ENCODE measurements around the gene MTHFD1L. TPM values are rescaled to one million over a fixed set of nuclear protein-coding genes. Genes with fewer than 3 reads are reported as not detected.

MTHFD1L gene
- total RNA-seq, 2 donors from 2014 or later: 58.0 to 107 TPM

GRCh38 chr6:151063842-151064647, 198.5 kb downstream of the MTHFD1L start:
- Mint-ChIP-seq H3K4me1 (no peaks in the 10 kb centered on the region), H3K4me3 (no peak overlapping the region), H3K9me3 (no peaks in the 10 kb centered on the region)

GRCh38 chr6:151065027-151065815, 199.7 kb downstream of the MTHFD1L start:
- no peak for ATAC-seq (replicated peaks)
- Mint-ChIP-seq H3K27ac (no peak overlapping the region), H3K36me3 (ENCODE audit: low read depth) (peaks cover 46% of the 10 kb centered on the region), H3K9me3 (no peaks in the 10 kb centered on the region), H3K27me3 (no peaks in the 10 kb centered on the region), H3K4me3 (no peak overlapping the region), H3K4me1 (no peaks in the 10 kb centered on the region)

More at GRCh38 chr6:151063842-151064647, 198.5 kb downstream of the MTHFD1L start:
- Mint-ChIP-seq H3K36me3 (ENCODE audit: low read depth) (peaks cover 40% of the 10 kb centered on the region), H3K27me3 (no peaks in the 10 kb centered on the region), H3K27ac (no peak overlapping the region)
- ATAC-seq (replicated peaks): no peak

GRCh38 chr6:151067684-151068596, 202.4 kb downstream of the MTHFD1L start:
- peaks cover 3% of the 10 kb centered on the region for H3K9me3 Mint-ChIP-seq
- no peak overlapping the region for H3K27ac Mint-ChIP-seq
- peaks cover 51% of the 10 kb centered on the region for H3K36me3 Mint-ChIP-seq (ENCODE audit: low read depth)
- no peak overlapping the region for H3K4me3 Mint-ChIP-seq
- no peaks in the 10 kb centered on the region for H3K4me1 Mint-ChIP-seq
- no peaks in the 10 kb centered on the region for H3K27me3 Mint-ChIP-seq
- ATAC-seq (replicated peaks): no peak

GRCh38 chr6:151068761-151069312, 203.3 kb downstream of the MTHFD1L start:
- H3K27ac Mint-ChIP-seq: no peak overlapping the region
- no peak overlapping the region for H3K4me3 Mint-ChIP-seq
- H3K36me3 Mint-ChIP-seq (ENCODE audit: low read depth): peaks cover 45% of the 10 kb centered on the region
- ATAC-seq (replicated peaks): no peak
- no peaks in the 10 kb centered on the region for H3K4me1 Mint-ChIP-seq
- H3K27me3 Mint-ChIP-seq: no peaks in the 10 kb centered on the region
- peaks cover 3% of the 10 kb centered on the region for H3K9me3 Mint-ChIP-seq

GRCh38 chr6:151069641-151070040, 204.1 kb downstream of the MTHFD1L start:
- no peak for ATAC-seq (replicated peaks)
- H3K4me1 Mint-ChIP-seq: no peaks in the 10 kb centered on the region
- H3K4me3 Mint-ChIP-seq: no peak overlapping the region
- peaks cover 44% of the 10 kb centered on the region for H3K36me3 Mint-ChIP-seq (ENCODE audit: low read depth)
- no peaks in the 10 kb centered on the region for H3K27me3 Mint-ChIP-seq
- peaks cover 3% of the 10 kb centered on the region for H3K9me3 Mint-ChIP-seq
- H3K27ac Mint-ChIP-seq: no peak overlapping the region

- no peak overlapping the region for H3K4me3 Mint-ChIP-seq
- no peak overlapping the region for H3K27ac Mint-ChIP-seq
- peaks cover 3% of the 10 kb centered on the region for H3K9me3 Mint-ChIP-seq
- ATAC-seq (replicated peaks): no peak
- no peaks in the 10 kb centered on the region for H3K27me3 Mint-ChIP-seq
- H3K36me3 Mint-ChIP-seq (ENCODE audit: low read depth): peaks cover 38% of the 10 kb centered on the region
- H3K4me1 Mint-ChIP-seq: no peaks in the 10 kb centered on the region
These were observed 205.1 kb downstream of the MTHFD1L start for GRCh38 chr6:151070631-151071051.

GRCh38 chr6:151071295-151071694, 205.8 kb downstream of the MTHFD1L start:
- H3K27me3 Mint-ChIP-seq: no peaks in the 10 kb centered on the region
- no peaks in the 10 kb centered on the region for H3K4me1 Mint-ChIP-seq
- H3K27ac Mint-ChIP-seq: no peak overlapping the region
- no peak for ATAC-seq (replicated peaks)
- H3K4me3 Mint-ChIP-seq: no peak overlapping the region
- peaks cover 3% of the 10 kb centered on the region for H3K9me3 Mint-ChIP-seq
- peaks cover 40% of the 10 kb centered on the region for H3K36me3 Mint-ChIP-seq (ENCODE audit: low read depth)

GRCh38 chr6:151073146-151073545, 207.6 kb downstream of the MTHFD1L start:
- no peaks in the 10 kb centered on the region for H3K4me1 Mint-ChIP-seq
- H3K4me3 Mint-ChIP-seq: no peak overlapping the region
- ATAC-seq (replicated peaks): no peak
- H3K27me3 Mint-ChIP-seq: no peaks in the 10 kb centered on the region
- peaks cover 3% of the 10 kb centered on the region for H3K9me3 Mint-ChIP-seq
- no peak overlapping the region for H3K27ac Mint-ChIP-seq
- H3K36me3 Mint-ChIP-seq (ENCODE audit: low read depth): peaks cover 47% of the 10 kb centered on the region

GRCh38 chr6:151073701-151074100, 208.2 kb downstream of the MTHFD1L start:
- no peaks in the 10 kb centered on the region for H3K4me1 Mint-ChIP-seq
- H3K36me3 Mint-ChIP-seq (ENCODE audit: low read depth): peaks cover 48% of the 10 kb centered on the region
- ATAC-seq (replicated peaks): no peak
- H3K9me3 Mint-ChIP-seq: peaks cover 3% of the 10 kb centered on the region
- no peaks in the 10 kb centered on the region for H3K27me3 Mint-ChIP-seq
- no peak overlapping the region for H3K4me3 Mint-ChIP-seq
- no peak overlapping the region for H3K27ac Mint-ChIP-seq

- Mint-ChIP-seq H3K4me1 (no peaks in the 10 kb centered on the region), H3K27ac (no peak overlapping the region), H3K9me3 (peaks cover 3% of the 10 kb centered on the region), H3K36me3 (ENCODE audit: low read depth) (peaks cover 45% of the 10 kb centered on the region), H3K4me3 (no peak overlapping the region), H3K27me3 (no peaks in the 10 kb centered on the region)
- no peak for ATAC-seq (replicated peaks)
These were observed 209.5 kb downstream of the MTHFD1L start for GRCh38 chr6:151075005-151075404.

GRCh38 chr6:151075527-151075926, 210.0 kb downstream of the MTHFD1L start:
- Mint-ChIP-seq H3K4me1 (no peaks in the 10 kb centered on the region), H3K27ac (no peak overlapping the region), H3K27me3 (no peaks in the 10 kb centered on the region), H3K9me3 (peaks cover 3% of the 10 kb centered on the region), H3K4me3 (no peak overlapping the region), H3K36me3 (ENCODE audit: low read depth) (peaks cover 39% of the 10 kb centered on the region)
- ATAC-seq (replicated peaks): no peak

- Mint-ChIP-seq H3K27me3 (no peaks in the 10 kb centered on the region), H3K36me3 (ENCODE audit: low read depth) (peaks cover 35% of the 10 kb centered on the region), H3K4me3 (no peak overlapping the region), H3K27ac (no peak overlapping the region), H3K4me1 (no peaks in the 10 kb centered on the region), H3K9me3 (peaks cover 3% of the 10 kb centered on the region)
- no peak for ATAC-seq (replicated peaks)
These were observed 210.5 kb downstream of the MTHFD1L start for GRCh38 chr6:151075930-151076555.

GRCh38 chr6:151078655-151079054, 213.2 kb downstream of the MTHFD1L start:
- no peak overlapping the region for H3K4me3 Mint-ChIP-seq
- no peak overlapping the region for H3K27ac Mint-ChIP-seq
- H3K36me3 Mint-ChIP-seq (ENCODE audit: low read depth): peaks cover 29% of the 10 kb centered on the region
- ATAC-seq (replicated peaks): no peak
- H3K9me3 Mint-ChIP-seq: no peaks in the 10 kb centered on the region
- H3K27me3 Mint-ChIP-seq: no peaks in the 10 kb centered on the region
- no peaks in the 10 kb centered on the region for H3K4me1 Mint-ChIP-seq

Data from activated T-helper 17 cell treated with anti-CD3 and anti-CD28 coated beads, Interleukin-2, amount 50 U/mL, for 72 hours (primary cell).